Measurements from ENCODE around the gene TIPRL.

GRCh38 chr1:168134132-168134531, 44.6 kb upstream of the TIPRL start:
- TF ChIP-seq ARNT (IDR thresholded peaks at IDR 0.05) (no peak), SUZ12 (IDR thresholded peaks at IDR 0.05) (no peak), L3MBTL2 (conservative IDR thresholded peaks at IDR 0.05) (no peak)

Measured in HEK293T (cell line).